Measurements from ENCODE around the gene HOXB3. TPM values are rescaled to one million over a fixed set of nuclear protein-coding genes. Genes with fewer than 3 reads are reported as not detected.

HOXB3 gene
- total RNA-seq, 4 donors from 2014 or later: 2.5 to 11.1 (median 5.8) TPM

GRCh38 chr17:48603959-48604769 lies 14.1 kb upstream of the HOXB3 start:
- H3K27me3 ChIP-seq: peaks cover 27 to 100% (median 81%) of the 10 kb centered on the region in 4 donors
- no peaks in the 10 kb centered on the region for H3K9me3 ChIP-seq
- no peak for DNase-seq
- peak overlapping the region in 1 of 4 donors; percentile 24 for H3K4me3 ChIP-seq
- TF ChIP-seq POLR2A (IDR thresholded peaks at IDR 0.05) (no peak), CTCF (IDR thresholded peaks at IDR 0.05) (no peak)
- H3K27ac ChIP-seq: no peak overlapping the region
- intact Hi-C loops (cut with DNase I): no loop called here
- WGBS, 2 donors: 9 to 12% methylated on average over 13 to 16 of the region's 21 CpGs
- H3K36me3 ChIP-seq: no peaks in the 10 kb centered on the region
- H3K4me1 ChIP-seq: peaks cover 5 to 29% (median 5%) of the 10 kb centered on the region in 3 donors

GRCh38 chr17:48601539-48602425 lies 11.7 kb upstream of the HOXB3 start:
- 10 to 24% methylated on average over 13 to 14 of the region's 35 CpGs for WGBS, 2 donors
- Histone ChIP-seq H3K9me3 (no peaks in the 10 kb centered on the region), H3K4me3 (peak overlapping the region in 1 of 4 donors; percentile 22), H3K36me3 (no peaks in the 10 kb centered on the region), H3K27ac (no peak overlapping the region), H3K27me3 (peaks cover 17 to 100% (median 81%) of the 10 kb centered on the region in 4 donors), H3K4me1 (peaks cover 16 to 47% (median 19%) of the 10 kb centered on the region in 3 donors)
- DNase-seq: no peak
- intact Hi-C loops (cut with DNase I): no loop called here
- TF ChIP-seq POLR2A (IDR thresholded peaks at IDR 0.05) (no peak), CTCF (IDR thresholded peaks at IDR 0.05) (no peak)

- TF ChIP-seq POLR2A (IDR thresholded peaks at IDR 0.05) (no peak), CTCF (IDR thresholded peaks at IDR 0.05) (no peak)
- peaks cover 16 to 53% (median 25%) of the 10 kb centered on the region in 3 donors for H3K4me1 ChIP-seq
- H3K4me3 ChIP-seq: no peak overlapping the region
- H3K27me3 ChIP-seq: peaks cover 17 to 100% (median 81%) of the 10 kb centered on the region in 4 donors
- no peaks in the 10 kb centered on the region for H3K36me3 ChIP-seq
- H3K27ac ChIP-seq: no peak overlapping the region
- H3K9me3 ChIP-seq: no peaks in the 10 kb centered on the region
- WGBS, 2 donors: 39% methylated on average over 4 of the region's 4 CpGs; no CpG with 5 or more reads in 1 of the 2 donors
- no peak for DNase-seq
- intact Hi-C loops (cut with DNase I): no loop called here
Measured at GRCh38 chr17:48601207-48601538, 11.1 kb upstream of the HOXB3 start.

- 60 to 64% methylated on average over 16 of the region's 17 CpGs for WGBS, 2 donors
Measured at GRCh38 chr17:48600244-48601098, 10.4 kb upstream of the HOXB3 start.

More at GRCh38 chr17:48600244-48601098, 10.4 kb upstream of the HOXB3 start:
- H3K4me1 ChIP-seq: peaks cover 16 to 56% (median 27%) of the 10 kb centered on the region in 3 donors
- DNase-seq: no peak
- H3K9me3 ChIP-seq: no peaks in the 10 kb centered on the region
- no peaks in the 10 kb centered on the region for H3K36me3 ChIP-seq
- TF ChIP-seq CTCF (IDR thresholded peaks at IDR 0.05): no peak
- no peak for TF ChIP-seq POLR2A (IDR thresholded peaks at IDR 0.05)
- no peak overlapping the region for H3K27ac ChIP-seq
- intact Hi-C loops (cut with DNase I): no loop called here
- H3K27me3 ChIP-seq: peaks cover 12 to 100% (median 75%) of the 10 kb centered on the region in 4 donors
- H3K4me3 ChIP-seq: no peak overlapping the region
